CD4-positive, CD25-positive, alpha-beta regulatory T cell (primary cell): Measurements from ENCODE around the gene MB21D2. TPM values are rescaled to one million over a fixed set of nuclear protein-coding genes. Genes with fewer than 3 reads are reported as not detected.

Experiments
- ATAC-seq, 2 donors: fragments of 150-1000 bp; cut with Tn5 transposase; one replicate each; pipeline ENCODE4 v1.10.0; 2021; ENCODE audit warnings: low read depth in 2 of 2, moderate number of reproducible peaks in 2 of 2, moderate library complexity in 1 of 2
- DNase-seq, 3 donors: peaks; one replicate each; pipeline versions ENCODE4 v3.0.0 to v3.0.0-alpha.2; 2012 to 2022; ENCODE audit warnings: mixed read lengths in 1 of 3
- H3K27ac ChIP-seq: one replicate; pipeline ENCODE4 v1.7.0; 2013; ENCODE audit warnings: mild to moderate bottlenecking, low read length; ENCODE audit not compliant: insufficient read depth, poor library complexity, severe bottlenecking
- H3K27me3 ChIP-seq: one replicate; pipeline ENCODE4 v1.7.0; 2013; ENCODE audit warnings: low read length; ENCODE audit not compliant: control insufficient read depth, insufficient read depth
- H3K36me3 ChIP-seq: one replicate; pipeline ENCODE4 v1.7.0; 2013; ENCODE audit warnings: mild to moderate bottlenecking, low read length, moderate library complexity; ENCODE audit not compliant: control insufficient read depth, insufficient read depth
- H3K4me1 ChIP-seq: 2 replicates; pipeline ENCODE4 v1.7.0; 2013; ENCODE audit warnings: mild to moderate bottlenecking, low read length; ENCODE audit not compliant: insufficient read depth, control insufficient read depth, poor library complexity, severe bottlenecking
- H3K4me3 ChIP-seq: one replicate; pipeline ENCODE4 v1.7.0; 2013; ENCODE audit warnings: low read depth, mild to moderate bottlenecking, low read length, moderate library complexity
- H3K9me3 ChIP-seq, 2 experiments: 1 replicate in 1 of 2; 2 replicates in 1 of 2; pipeline ENCODE4 v1.7.0; 2013; ENCODE audit warnings: low read length in 2 of 2, mild to moderate bottlenecking in 1 of 2, moderate library complexity in 1 of 2; ENCODE audit not compliant: control insufficient read depth in 2 of 2
- H3K27ac Mint-ChIP-seq, 3 donors: one replicate each; pipeline ENCODE4 v1.8.0; 2020 to 2022; ENCODE audit warnings: mild to moderate bottlenecking in 3 of 3, mixed read lengths in 3 of 3, moderate library complexity in 2 of 3
- H3K27me3 Mint-ChIP-seq: one replicate; pipeline ENCODE4 v1.8.0; 2022; ENCODE audit warnings: mild to moderate bottlenecking, mixed read lengths
- H3K36me3 Mint-ChIP-seq: one replicate; pipeline ENCODE4 v1.8.0; 2020; ENCODE audit warnings: mixed read lengths
- H3K4me1 Mint-ChIP-seq, 4 donors: one replicate each; pipeline ENCODE4 v1.8.0; 2020 to 2022; ENCODE audit warnings: mixed read lengths in 4 of 4, mild to moderate bottlenecking in 1 of 4
- H3K4me3 Mint-ChIP-seq, 4 donors: one replicate each; pipeline ENCODE4 v1.8.0; 2020 to 2022; ENCODE audit warnings: mild to moderate bottlenecking in 4 of 4, mixed read lengths in 4 of 4, moderate library complexity in 3 of 4
- H3K9me3 Mint-ChIP-seq, 7 donors: one replicate each; pipeline ENCODE4 v1.8.0; 2020 to 2022; ENCODE audit warnings: mixed read lengths in 7 of 7, mild to moderate bottlenecking in 3 of 7, moderate library complexity in 2 of 7
- polyA plus RNA-seq, 4 donors: library from polyadenylated mRNA; unstranded; fragments of 300-500 nt; fragmentation: Illumina TruSeq; gene quantifications; one replicate each; pipeline ENCODE4 v1.2.3, GENCODE V29; 2021
- total RNA-seq: library from RNA; stranded (reverse); gene quantifications from one replicate; pipeline ENCODE4 v1.2.3, GENCODE V29; 2022

MB21D2 gene
- total and polyA plus RNA-seq, 5 donors from 2014 or later = 2.6 to 10.8 (median 3.3) TPM

GRCh38 chr3:192805711-192806110 is 111.9 kb downstream of the MB21D2 start:
- Histone ChIP-seq H3K4me1 (no peaks in the 10 kb centered on the region), H3K36me3 (no peaks in the 10 kb centered on the region), H3K9me3 (no peaks in the 10 kb centered on the region), H3K27me3 (no peaks in the 10 kb centered on the region), H3K27ac (no peak overlapping the region), H3K4me3 (no peak overlapping the region)
- H3K27ac Mint-ChIP-seq = no peak overlapping the region
- H3K4me3 Mint-ChIP-seq = no peak overlapping the region
- ATAC-seq (no peak), DNase-seq (no peak)
- no peaks in the 10 kb centered on the region for H3K9me3 Mint-ChIP-seq
- no peaks in the 10 kb centered on the region for H3K27me3 Mint-ChIP-seq
- H3K36me3 Mint-ChIP-seq = no peaks in the 10 kb centered on the region
- H3K4me1 Mint-ChIP-seq = no peaks in the 10 kb centered on the region

DNA sequence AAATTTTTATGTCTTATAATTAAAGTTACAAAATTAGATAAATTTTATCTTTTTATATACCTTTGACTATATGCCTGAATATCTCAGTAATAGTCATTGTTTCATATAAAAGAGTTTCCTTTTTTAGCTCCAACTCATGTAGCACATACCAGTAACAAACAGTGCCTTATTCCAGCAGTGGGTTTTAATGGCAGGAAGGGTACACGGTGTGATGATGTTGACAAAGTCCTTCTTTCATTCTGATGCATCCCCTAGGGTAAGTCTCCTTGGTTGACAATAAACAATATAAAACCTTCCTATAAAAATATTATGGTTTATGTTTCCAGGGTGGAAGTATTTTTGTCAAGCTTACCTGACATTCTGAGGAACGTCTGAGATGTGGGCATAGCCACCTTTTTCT is 113.2 kb downstream of the MB21D2 start:
- H3K4me3 Mint-ChIP-seq = no peak overlapping the region
- Histone ChIP-seq H3K4me1 (no peaks in the 10 kb centered on the region), H3K36me3 (no peaks in the 10 kb centered on the region), H3K27me3 (no peaks in the 10 kb centered on the region), H3K27ac (no peak overlapping the region), H3K9me3 (no peaks in the 10 kb centered on the region), H3K4me3 (no peak overlapping the region)
- peaks cover 0 to 2% (median 0%) of the 10 kb centered on the region in 4 donors for H3K4me1 Mint-ChIP-seq
- H3K36me3 Mint-ChIP-seq = no peaks in the 10 kb centered on the region
- H3K27me3 Mint-ChIP-seq = no peaks in the 10 kb centered on the region
- ATAC-seq = no peak
- H3K9me3 Mint-ChIP-seq = no peaks in the 10 kb centered on the region
- H3K27ac Mint-ChIP-seq = no peak overlapping the region
- no peak for DNase-seq

DNA sequence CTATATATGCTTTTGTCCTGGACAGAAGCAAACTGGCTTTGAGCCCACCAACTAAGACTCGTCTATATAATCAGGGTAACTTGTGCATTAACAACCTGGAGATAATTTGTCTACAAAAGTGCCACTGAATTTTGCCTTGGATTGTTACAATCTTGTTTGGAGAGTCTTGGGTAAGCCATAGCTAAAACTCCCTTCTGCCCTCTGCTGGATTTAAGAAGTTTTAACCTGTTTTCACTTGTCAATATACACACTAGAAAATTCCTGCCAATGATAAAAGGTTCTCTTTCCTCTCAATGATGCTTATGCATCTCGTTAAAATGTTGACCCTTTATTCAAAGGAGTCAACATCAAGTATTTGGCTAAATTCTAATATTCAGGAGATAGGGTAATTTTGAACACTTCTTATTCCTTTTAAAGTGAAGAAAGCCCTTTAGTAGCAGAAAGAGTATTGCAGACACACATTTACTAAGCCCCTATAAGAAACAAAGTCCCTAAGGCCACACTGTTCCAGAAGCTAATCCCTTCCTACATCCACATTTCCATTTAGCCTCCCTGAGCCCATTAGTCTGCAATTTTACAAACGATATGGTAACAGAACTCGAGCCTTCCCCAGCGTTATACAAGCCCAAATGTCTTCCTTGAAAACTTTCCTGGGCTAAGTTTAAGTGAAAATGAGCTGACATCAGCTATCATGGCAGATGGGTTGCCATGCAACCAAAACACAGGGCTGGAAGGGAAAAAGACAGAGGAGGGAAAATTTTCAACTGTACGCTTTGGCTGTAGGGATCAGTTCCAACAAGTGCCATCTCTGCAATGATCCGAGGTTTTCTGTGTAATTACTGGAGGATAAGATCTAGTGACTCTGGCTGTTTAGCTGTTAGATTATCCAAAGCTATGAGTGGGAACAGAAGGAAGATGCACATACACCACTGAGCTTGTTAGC is 114.4 kb downstream of the MB21D2 start:
- H3K9me3 Mint-ChIP-seq = no peaks in the 10 kb centered on the region
- DNase-seq (peak in 1 of 3 donors; percentile 45), ATAC-seq (no peak)
- Histone ChIP-seq H3K9me3 (no peaks in the 10 kb centered on the region), H3K27ac (no peak overlapping the region), H3K4me1 (no peaks in the 10 kb centered on the region), H3K27me3 (no peaks in the 10 kb centered on the region), H3K4me3 (no peak overlapping the region), H3K36me3 (peaks cover 9% of the 10 kb centered on the region)
- H3K4me3 Mint-ChIP-seq = no peak overlapping the region
- no peak overlapping the region for H3K27ac Mint-ChIP-seq
- H3K4me1 Mint-ChIP-seq = peaks cover 0 to 2% (median 0%) of the 10 kb centered on the region in 4 donors
- peaks cover 4% of the 10 kb centered on the region for H3K36me3 Mint-ChIP-seq
- H3K27me3 Mint-ChIP-seq = no peaks in the 10 kb centered on the region

- Mint-ChIP-seq H3K27me3 (no peaks in the 10 kb centered on the region), H3K4me3 (no peak overlapping the region), H3K4me1 (peaks cover 0 to 2% (median 0%) of the 10 kb centered on the region in 4 donors), H3K36me3 (peaks cover 4% of the 10 kb centered on the region), H3K9me3 (no peaks in the 10 kb centered on the region), H3K27ac (no peak overlapping the region)
- ATAC-seq (peak in 1 of 2 donors; percentile 12), DNase-seq (no peak)
- peaks cover 9% of the 10 kb centered on the region for H3K36me3 ChIP-seq
- no peak overlapping the region for H3K4me3 ChIP-seq
- no peaks in the 10 kb centered on the region for H3K4me1 ChIP-seq
- H3K9me3 ChIP-seq = no peaks in the 10 kb centered on the region
- H3K27ac ChIP-seq = no peak overlapping the region
- no peaks in the 10 kb centered on the region for H3K27me3 ChIP-seq
Measured at GRCh38 chr3:192801985-192802384, 115.7 kb downstream of the MB21D2 start.

DNA sequence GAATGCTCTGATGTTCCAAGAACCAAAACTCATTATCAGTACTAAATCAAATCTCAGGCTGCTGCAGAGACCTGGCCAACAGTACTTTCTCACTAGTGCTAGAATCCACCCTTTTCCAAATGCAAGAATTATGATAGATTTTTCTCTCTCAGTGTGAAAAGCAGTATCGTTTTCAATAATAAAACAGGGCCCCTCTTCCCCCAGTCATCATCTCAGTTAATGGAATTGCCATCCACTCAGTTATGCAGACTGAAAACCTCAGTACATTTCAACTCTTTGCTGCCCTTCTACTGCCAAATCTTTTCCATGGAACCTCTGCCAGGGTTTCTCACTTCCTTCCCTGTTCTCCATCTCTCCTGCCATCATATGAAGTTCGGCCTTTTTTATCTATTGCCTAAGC is 117.9 kb downstream of the MB21D2 start:
- Histone ChIP-seq H3K36me3 (peaks cover 9% of the 10 kb centered on the region), H3K27me3 (no peaks in the 10 kb centered on the region), H3K4me1 (no peaks in the 10 kb centered on the region), H3K9me3 (no peaks in the 10 kb centered on the region), H3K4me3 (no peak overlapping the region), H3K27ac (no peak overlapping the region)
- Mint-ChIP-seq H3K4me1 (peaks cover 0 to 2% (median 0%) of the 10 kb centered on the region in 4 donors), H3K4me3 (no peak overlapping the region), H3K27ac (no peak overlapping the region), H3K36me3 (peaks cover 4% of the 10 kb centered on the region), H3K9me3 (no peaks in the 10 kb centered on the region), H3K27me3 (no peaks in the 10 kb centered on the region)
- ATAC-seq (no peak), DNase-seq (no peak)

- Mint-ChIP-seq H3K4me1 (peaks cover 0 to 2% (median 0%) of the 10 kb centered on the region in 4 donors), H3K4me3 (no peak overlapping the region), H3K27ac (no peak overlapping the region), H3K36me3 (peaks cover 4% of the 10 kb centered on the region), H3K27me3 (no peaks in the 10 kb centered on the region), H3K9me3 (peaks cover 0 to 1% (median 0%) of the 10 kb centered on the region in 7 donors)
- DNase-seq (no peak), ATAC-seq (no peak)
- Histone ChIP-seq H3K4me3 (no peak overlapping the region), H3K27me3 (no peaks in the 10 kb centered on the region), H3K36me3 (peaks cover 9% of the 10 kb centered on the region), H3K4me1 (no peaks in the 10 kb centered on the region), H3K27ac (no peak overlapping the region), H3K9me3 (no peaks in the 10 kb centered on the region)
Measured at GRCh38 chr3:192795021-192795420, 122.6 kb downstream of the MB21D2 start.

- H3K27me3 ChIP-seq = no peaks in the 10 kb centered on the region
- peaks cover 4% of the 10 kb centered on the region for H3K36me3 Mint-ChIP-seq
- no peak overlapping the region for H3K4me3 Mint-ChIP-seq
- no peak overlapping the region for H3K4me3 ChIP-seq
- peaks cover 9% of the 10 kb centered on the region for H3K36me3 ChIP-seq
- no peaks in the 10 kb centered on the region for H3K27me3 Mint-ChIP-seq
- no peaks in the 10 kb centered on the region for H3K4me1 ChIP-seq
- no peaks in the 10 kb centered on the region for H3K4me1 Mint-ChIP-seq
- no peak for DNase-seq
- ATAC-seq = no peak
- no peak overlapping the region for H3K27ac ChIP-seq
- H3K27ac Mint-ChIP-seq = no peak overlapping the region
- no peaks in the 10 kb centered on the region for H3K9me3 ChIP-seq
- peaks cover 0 to 1% (median 0%) of the 10 kb centered on the region in 7 donors for H3K9me3 Mint-ChIP-seq
Measured at GRCh38 chr3:192794216-192794615, 123.4 kb downstream of the MB21D2 start.
